ENCODE measurements around the gene COL18A1.

Gene COL18A1

DNA sequence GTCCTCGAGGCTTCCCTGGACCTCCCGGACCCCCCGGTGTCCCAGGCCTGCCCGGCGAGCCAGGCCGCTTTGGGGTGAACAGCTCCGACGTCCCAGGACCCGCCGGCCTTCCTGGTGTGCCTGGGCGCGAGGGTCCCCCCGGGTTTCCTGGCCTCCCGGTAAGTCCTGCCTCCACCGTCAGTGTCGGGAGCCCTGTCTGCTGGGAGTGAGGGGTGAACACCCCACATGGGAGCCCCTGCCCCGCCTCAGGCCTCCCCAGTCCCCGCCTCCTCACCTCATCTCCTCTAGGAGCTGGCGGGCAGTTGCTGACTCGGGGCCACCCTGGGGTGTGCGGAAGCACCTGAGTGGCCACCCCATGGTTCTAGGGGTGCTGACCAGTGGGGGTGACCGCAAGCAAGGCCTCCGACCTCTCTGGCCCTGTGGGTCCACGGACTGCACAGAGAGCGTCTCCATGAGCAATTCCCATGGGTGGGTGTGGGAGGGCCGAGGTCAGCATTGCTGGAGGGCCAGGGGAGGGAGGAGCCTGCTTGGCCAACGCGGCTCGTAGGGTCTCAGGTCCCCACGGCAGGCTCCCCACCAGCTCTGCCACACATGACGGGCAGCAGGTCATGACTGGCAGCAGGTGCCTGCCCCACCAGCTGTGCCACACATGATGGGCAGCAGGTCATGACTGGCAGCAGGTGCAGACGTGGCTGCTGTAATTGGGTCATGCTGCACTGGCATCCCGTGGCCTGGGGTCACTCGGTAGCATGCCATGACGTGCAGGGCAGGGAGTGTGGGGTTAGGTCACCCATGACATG is 75.9 kb downstream of the COL18A1 start:
- no peak for DNase-seq (ENCODE audit: low spot score)

DNA sequence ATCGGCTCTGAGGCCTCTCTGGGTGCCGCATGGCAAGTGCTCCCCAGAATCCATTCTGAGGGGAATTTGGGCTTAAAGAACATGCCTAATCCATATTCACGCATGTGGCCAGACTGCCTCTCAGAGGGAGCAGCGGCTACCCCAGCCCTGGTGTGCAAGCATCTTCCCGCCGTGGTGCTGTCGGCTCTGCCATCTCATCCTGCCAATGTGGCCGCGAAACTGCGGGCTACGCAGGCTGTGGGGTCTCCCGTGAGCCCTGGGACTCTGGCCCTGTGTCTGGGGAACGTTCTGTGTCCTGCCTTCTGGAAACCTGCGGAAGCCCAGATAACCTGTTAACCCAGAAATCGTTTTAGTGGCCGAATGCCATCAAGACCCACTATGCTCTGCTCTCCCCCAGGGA is 76.6 kb downstream of the COL18A1 start:
- DNase-seq (ENCODE audit: low spot score): no peak

DNA sequence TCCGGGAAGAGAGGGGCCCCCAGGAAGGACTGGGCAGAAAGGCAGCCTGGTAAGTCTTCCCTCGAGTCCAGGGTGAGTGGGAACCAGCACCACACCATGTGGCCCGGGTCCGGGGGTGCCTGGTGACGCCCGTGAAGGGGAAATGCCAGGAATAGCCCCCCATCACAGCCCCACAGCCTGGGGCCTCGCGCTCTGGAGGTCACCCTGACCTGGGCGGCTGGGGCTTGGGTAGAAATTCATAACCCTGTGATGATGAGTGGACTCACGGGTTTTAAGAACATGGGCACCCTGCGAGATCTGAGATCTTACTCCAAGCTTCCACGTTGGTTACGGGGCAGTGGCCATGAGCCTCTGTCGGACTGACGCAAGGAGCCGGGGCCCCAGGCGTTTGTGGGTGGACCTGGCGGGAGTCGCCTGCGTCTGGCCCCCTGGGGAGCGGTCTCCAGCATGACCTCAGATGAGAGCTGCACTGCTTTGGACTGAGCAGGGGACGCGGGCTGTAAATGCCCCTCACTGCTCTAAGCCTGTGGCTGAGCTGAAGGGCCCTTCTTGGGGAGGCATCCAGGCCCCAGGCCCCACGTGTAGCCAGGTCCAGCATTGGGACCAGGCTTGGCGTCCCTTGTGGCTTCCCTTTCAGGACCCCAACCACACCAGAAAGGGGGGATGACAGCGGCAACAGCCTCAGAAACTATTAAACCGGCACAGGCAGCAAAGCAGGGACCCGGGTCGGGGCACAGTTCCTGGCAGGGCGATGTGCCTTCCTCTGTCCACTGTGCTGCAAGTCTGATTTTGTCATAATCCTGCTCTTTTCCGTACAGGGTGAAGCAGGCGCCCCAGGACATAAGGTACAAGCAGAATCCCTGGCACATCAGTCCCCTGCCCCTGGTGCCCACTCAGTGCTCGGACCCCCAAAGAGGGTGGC is 77.3 kb downstream of the COL18A1 start:
- no peak for DNase-seq (ENCODE audit: low spot score)

DNA sequence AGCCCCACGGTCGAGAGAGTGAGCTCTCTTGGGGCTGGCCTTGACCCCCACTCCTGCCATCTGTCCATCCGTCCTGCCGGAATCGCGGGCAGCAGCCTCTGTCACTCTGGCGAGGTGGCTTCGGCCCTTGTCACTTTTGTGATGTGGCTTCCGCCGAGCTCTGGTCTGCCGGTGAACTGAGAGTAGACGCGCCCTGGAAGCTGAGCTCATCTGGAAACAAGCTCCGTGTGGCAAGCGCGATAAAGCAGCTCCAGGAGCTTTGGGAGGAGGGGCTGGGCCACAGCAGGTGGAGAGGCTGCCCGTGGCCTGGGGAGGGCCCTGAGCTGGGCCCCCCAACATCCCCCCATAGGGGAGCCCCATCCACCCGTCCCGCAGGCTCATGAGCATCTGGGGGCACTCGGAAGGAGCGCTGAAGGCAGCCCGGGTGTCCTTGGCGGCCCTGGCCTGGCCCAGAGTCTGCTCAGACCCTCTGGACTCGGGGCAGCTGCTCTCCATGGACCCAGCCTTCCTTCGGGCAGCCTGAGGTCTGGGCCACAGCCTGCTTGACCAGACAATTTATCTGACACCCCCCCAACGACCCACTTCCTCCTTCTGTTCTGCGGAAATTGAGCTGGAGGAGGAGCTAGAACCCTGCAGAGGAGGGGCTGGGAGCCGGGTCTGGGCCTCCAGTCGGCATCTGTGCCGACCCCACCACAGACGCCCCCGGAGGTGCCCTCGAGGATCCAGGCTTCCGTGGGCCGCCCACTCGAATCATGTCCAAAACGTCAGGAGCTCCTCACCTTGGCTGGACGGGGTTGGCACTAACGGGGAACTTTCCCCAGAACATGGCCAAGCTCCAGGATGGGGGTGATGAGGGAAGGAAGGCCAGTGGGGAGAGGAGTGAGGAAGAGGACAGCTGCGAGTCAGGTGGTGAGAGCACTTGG is 78.2 kb downstream of the COL18A1 start:
- no peak for DNase-seq (ENCODE audit: low spot score)

DNA sequence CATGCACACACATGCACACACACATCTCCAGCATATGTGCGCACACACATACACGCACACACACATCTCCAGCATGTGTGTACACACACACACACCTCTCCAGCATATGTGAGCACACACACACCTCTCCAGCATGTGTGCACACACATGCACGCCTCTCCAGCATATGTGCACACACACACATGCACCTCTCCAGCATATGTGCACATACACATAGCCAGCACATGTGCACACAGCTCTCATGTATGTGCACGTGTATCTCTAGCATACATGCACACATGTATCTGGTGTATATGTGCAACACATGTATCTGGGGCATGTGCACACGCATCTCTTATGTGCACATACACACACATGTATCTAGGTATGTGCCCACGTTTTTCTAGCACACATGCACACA is 79.4 kb downstream of the COL18A1 start:
- DNase-seq (ENCODE audit: low spot score): no peak

DNA sequence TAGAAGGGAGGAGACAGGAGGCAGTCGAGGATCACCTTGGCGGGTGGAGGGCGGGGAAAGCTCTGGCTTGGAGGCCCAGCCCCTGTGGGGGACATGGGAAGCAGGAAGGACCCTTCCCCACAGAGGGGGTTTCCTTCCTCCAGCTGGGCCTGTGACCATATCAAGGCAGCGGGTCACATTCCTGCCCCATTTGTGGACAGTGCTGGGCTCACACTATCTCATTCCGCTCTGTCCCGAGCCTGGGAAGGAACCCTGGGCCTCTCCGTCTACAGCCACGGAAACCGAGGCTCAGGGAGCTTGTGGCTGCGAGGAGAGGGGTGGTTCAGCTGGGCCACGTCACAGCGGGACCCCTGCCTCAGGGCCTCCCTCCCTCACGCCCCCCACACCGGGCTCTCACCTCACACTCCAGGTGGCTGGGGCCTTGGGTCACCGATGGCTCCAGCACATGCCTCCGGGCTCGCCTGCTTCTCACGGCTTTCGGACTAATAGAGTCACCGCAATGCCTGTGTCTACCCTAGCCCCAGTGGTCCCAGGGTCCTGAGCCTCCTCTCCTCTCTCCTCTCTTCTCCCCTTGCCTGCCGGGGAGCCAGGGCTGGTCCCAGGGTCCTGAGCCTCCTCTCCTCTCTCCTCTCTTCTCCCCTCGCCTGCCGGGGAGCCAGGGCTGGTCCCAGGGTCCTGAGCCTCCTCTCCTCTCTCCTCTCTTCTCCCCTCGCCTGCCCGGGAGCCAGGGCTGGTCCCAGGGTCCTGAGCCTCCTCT is 80.9 kb downstream of the COL18A1 start:
- DNase-seq (ENCODE audit: low spot score): no peak

DNA sequence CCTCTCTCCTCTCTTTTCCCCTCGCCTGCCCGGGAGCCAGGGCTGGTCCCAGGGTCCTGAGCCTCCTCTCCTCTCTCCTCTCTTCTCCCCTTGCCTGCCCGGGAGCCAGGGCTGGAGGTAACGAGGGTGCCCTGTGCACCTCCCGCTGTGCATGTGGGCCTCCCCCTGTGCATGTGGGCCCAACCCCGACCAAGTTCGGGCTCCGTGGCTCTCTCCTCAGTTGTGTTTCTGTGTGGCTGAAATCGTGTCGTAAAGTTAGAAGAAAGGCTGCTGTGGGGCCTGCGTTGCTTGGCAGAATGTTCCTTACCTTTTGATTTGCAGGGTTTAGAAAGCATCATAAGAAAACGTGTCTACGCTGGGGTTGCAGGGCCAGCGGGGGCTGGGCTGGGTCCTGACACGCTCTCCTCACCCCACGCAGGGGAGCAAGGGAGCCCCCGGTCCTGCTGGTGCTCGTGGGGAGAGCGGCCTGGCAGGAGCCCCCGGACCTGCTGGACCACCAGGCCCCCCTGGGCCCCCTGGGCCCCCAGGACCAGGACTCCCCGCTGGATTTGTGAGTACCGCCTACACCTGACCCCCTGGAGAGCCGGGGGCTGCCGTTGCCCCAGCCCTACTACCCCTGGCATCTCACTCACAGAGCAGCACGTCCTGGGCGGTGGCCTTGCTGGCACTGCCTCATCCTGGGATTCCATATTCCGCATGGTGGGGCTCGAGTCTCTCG is 81.6 kb downstream of the COL18A1 start:
- no peak for DNase-seq (ENCODE audit: low spot score)

DNA sequence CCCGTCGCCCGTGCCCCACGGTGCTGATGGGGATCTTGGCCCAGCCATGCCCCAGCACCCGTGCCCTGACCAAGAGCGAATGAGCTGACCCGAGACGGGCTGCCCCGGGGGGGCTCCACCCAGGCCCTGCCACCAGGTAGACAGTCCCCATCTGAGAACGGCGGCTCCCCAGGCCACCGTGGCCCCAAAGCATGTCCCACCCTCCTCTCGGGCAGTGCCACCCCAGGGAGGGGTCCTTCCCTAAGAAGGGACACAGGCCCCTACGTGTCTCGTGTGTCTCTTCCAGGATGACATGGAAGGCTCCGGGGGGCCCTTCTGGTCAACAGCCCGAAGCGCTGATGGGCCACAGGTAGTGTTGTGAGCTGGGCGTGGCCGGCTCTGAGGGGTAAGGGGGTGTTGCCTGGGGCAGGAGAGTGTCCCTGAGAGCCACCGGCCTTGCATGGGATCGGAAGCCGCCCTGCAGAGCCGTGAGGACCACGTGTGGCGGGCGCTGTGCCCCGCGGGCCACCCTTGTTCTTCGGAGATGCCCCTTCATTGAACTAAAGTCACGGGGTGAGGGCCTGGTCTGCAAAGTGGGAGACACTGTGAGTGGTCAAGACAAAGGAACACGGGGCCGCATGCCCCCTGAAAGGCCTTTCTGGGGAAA is 82.3 kb downstream of the COL18A1 start:
- DNase-seq (ENCODE audit: low spot score): no peak

DNA sequence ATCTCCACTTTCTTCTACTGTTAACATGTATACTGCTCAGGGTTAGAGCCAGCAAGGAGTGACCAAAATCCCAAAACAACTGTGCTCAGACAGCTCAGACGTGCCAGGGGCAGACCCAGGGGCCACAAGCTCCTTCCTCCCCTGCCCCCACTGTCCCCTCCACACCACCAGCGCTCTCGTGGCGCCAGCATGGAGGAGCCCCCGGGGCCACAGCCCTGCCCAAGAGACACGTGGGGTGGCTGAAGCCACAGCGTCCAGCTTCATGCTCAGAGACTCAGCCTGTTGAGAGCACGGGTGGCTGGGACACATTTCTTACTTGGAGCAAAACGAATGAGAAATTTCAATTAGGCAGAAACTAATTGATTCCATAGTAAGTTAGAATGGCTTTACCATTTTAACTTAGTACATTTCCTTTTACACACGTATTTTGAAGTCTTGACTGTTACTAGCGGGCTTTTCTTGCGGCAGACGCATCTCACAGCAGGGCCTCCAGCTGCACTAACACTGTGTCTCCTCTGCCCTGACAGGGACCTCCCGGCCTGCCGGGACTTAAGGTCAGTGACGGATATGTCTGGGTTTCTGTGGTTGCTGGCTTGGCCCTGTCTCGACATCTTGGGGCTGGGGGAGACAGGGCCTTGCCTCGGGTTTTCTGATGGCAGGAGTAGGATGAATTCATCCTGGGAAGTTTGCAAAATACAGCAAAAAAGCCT is 83.1 kb downstream of the COL18A1 start:
- DNase-seq (ENCODE audit: low spot score): no peak

DNA sequence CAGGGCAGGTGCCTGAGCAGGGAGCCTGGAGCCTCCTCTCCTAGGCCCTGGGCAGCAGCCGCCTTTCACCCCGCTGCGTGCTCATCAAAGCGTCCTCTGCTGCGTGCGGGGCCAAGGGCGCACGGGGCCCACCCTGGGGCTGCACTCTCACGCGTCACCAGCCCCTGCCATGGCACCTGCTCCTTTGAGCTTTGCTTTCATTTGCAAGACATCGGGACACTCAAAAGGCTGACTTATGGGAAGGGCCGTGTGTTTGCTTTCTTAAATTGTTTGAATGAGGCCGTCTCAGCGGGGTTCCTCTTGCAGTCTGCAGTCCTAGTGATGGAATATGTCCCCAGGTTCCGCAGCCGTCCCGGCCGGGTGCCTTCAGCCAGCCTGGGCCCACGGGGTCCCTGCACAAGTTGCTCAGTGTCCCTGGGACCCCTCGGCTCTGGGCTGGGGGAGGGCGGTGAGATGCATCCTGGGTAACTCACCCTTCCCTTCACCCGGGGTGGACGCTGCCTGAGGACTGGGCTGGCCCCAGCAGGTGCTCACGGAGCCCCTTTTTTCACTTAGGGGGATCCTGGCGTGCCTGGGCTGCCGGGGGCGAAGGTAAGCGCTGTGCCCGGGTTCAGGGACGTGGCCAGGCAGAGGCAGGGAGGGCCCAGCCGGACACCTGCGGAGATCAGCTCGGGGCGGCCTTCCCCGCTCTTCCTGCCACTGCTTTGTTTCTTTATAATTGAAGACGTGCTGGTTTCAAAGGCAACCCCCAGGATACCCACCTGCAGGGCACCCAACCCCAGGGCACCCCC is 84.2 kb downstream of the COL18A1 start:
- DNase-seq (ENCODE audit: low spot score): no peak

DNA sequence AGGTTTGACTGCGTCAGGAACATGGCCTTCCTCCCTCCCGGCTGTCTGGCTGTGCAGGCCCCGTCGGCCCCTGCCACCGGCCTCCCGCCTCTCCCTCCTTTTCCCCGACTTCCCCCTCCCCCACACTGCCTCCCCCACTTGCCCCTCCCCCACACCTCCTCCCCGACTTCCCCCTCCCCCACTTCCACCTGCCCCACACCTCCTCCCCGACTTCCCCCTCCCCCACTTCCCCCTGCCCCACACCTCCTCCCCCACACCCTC is 84.7 kb downstream of the COL18A1 start:
- no peak for DNase-seq (ENCODE audit: low spot score)

DNA sequence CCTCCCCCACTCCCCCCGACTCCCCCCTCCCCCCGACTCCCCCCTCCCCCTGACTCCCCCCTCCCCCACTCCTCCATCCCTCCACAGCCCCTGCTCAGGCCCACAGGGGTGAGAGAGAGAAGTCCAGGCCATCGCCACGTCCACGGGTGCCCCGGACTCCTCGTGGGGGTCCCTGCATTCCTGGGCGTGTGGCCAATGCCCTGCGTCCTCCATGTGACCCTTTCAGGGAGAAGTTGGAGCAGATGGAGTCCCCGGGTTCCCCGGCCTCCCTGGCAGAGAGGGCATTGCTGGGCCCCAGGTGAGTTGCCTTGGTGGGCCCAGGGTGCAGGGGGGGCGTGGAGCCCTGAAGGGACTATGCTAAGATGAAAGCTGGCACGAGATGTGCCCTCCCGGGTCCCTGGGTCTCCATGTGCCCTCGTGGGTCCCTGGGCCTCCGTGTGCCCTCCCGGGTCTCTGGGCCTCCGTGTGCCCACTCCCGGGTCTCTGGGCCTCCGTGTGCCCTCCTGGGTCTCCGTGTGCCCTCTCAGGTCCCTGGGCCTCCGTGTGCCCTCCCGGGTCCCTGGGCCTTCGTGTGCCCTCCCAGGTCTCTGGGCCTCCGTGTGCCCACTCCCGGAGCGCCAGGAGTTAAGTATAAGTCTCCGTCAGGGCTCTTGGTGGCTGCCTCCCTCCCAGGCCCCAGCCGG is 85.2 kb downstream of the COL18A1 start:
- DNase-seq (ENCODE audit: low spot score): no peak

DNA sequence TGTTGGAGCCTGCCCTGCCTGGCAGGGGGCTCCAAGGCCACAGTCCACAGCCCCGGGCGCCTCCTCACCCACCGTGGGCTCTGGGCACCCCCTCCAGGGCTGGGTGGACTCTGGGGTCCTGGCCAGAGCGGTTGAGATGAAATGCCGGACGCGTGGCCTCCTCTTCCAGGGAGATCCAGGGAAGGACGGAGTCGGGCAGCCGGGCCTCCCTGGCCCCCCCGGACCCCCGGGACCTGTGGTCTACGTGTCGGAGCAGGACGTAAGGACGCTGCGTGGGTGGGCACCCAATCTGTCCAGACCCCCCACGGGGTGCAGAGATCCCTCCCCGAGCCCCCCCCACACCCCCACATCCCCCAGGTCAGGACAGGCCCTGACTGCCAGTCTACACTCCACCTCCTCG is 86.1 kb downstream of the COL18A1 start:
- DNase-seq (ENCODE audit: low spot score): no peak

DNA sequence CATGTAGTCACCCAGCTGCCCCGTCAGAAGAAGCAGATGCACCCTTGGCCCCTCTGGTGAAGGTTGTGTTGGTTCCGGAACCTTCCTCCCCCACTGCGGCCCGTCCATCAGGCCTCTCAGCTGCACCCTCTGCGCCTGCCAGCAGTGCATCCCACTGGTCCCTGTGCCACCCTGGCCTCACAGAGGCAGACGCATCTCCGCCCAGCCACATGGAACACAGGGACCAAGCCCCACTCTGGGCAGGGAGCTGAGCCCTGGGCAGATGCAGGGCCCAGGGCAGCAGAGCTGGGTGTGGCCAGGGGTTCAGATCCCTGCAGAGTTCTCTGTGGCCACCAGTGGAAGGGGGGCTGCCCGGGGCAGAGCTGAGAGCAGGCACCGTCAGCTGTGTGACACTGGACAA is 86.7 kb downstream of the COL18A1 start:
- no peak for DNase-seq (ENCODE audit: low spot score)

DNA sequence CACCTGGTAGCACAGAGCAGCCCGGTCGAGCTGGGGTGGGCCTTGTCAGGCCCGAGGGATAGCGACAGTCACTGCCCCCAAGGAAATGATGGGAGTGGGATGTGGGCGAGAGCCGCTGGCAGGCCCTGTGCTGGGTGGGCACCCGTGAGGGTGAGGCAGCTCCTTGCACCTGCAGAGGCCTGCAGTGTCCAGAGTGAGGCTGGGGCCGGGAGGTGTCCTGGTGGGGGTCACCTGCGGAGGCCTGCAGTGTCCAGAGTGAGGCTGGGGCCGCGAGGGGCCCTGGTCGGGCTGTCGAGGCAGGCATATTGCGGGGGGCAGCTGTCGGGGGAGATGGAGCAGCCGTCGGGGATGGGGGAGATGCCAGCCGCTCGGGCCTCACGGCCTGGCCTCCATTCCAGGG is 87.8 kb downstream of the COL18A1 start:
- no peak for DNase-seq (ENCODE audit: low spot score)

DNA sequence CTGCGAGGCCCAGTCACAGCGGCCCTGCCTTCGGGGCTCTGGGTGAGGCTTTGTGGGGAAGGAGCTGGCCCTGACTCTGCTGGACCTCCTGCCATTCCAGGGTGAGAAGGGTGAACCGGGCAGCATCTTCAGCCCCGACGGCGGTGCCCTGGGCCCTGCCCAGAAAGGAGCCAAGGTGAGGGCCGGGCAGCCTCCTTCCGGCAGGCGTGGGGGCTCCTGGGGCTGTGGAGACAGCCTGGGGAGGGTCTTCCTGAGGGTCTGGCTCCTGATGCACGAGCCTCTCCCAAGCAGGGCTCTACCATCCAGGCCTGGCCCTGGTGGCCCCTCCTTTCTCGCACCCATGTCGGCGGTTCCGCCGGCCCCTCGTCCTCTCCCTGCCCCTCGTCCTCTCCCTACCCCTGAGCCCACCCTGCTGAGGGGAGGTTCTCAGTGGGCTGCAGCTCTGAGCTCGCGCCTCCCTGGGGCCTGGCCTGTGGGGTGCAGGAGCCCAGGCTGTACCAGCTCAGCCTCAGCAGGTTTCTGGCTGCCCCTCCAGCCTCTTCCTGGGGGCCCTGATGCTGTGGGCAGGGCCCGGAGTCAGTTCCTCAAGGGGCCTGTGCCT is 88.5 kb downstream of the COL18A1 start:
- DNase-seq (ENCODE audit: low spot score): no peak

DNA sequence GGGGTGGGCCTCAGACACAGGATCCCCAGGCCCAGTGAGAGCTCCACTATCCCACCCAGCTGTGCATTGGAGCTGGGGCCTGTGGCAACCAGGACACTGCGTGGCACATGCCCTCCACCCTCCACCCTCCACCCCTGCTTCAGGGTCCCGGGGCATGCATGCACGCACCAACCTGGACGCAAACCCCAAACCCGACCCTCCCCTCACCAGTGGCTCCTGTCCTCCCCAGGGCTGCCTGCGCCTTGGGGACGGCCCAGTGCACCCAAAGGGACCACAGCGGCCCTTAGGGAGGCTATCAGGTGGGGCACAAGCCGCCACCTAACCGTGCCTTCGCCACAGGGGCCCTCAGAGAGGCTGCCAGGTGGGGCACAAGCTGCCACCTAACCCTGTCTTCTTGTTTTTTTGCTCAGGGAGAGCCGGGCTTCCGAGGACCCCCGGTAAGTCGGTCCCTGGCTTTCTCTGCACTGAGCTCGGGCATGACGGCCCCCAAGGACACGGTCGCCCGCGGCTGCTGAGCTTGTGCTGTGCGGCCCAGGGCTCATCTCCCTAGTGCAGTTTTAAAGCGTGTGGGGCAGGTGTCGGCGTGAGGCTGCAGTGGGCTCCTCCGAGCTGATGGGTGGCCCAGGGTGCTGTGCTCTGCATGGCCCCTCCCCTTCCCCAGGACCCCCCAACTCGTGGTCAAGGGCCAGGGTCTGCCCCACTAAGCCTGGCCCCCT is 89.3 kb downstream of the COL18A1 start:
- no peak for DNase-seq (ENCODE audit: low spot score)
